SK-N-SH treated with all-trans-retinoic acid at 6 μM for 48 hours (cell line): ENCODE data around the gene RPL32.

Experiments
- CSDC2 ChIP-seq: fragments of 250-450 bp; sonication (Bioruptor Pico); IDR thresholded peaks from 2 replicates; pipeline ENCODE4 v1.5.0; 2020; ENCODE audit warnings: mild to moderate bottlenecking, moderate library complexity
- PPARA ChIP-seq: fragments of 250-450 bp; sonication (Bioruptor Pico); IDR thresholded peaks from 2 replicates; pipeline ENCODE4 v1.5.0; 2020; ENCODE audit warnings: mild to moderate bottlenecking, borderline replicate concordance
- ZC3H10 ChIP-seq: fragments of 250-450 bp; sonication (Bioruptor Pico); IDR thresholded peaks from 2 replicates; pipeline ENCODE4 v1.5.1; 2021; ENCODE audit warnings: mild to moderate bottlenecking, moderate library complexity
- ZFP30 ChIP-seq: fragments of 450-650 bp; formaldehyde crosslinking; IDR thresholded peaks from 2 replicates; pipeline ENCODE4 v1.5.0; 2022; ENCODE audit warnings: mild to moderate bottlenecking, moderate library complexity
- ZNF70 ChIP-seq: fragments of 450-650 bp; formaldehyde crosslinking; IDR thresholded peaks from 2 replicates; pipeline ENCODE4 v1.5.0; 2020; ENCODE audit warnings: mild to moderate bottlenecking, moderate library complexity
- TF ChIP-seq, protein P1 (sequence below): fragments of 250-450 bp; sonication (Bioruptor Pico); IDR thresholded peaks from 2 replicates; pipeline ENCODE4 v1.5.1; 2020; ENCODE audit warnings: low read depth, mild to moderate bottlenecking, moderate library complexity
- TF ChIP-seq, protein P2 (sequence below): fragments of 250-450 bp; sonication (Bioruptor Pico); IDR thresholded peaks from 2 replicates; pipeline ENCODE4 v1.8.0; 2021; ENCODE audit warnings: low read depth, mild to moderate bottlenecking, moderate library complexity, borderline replicate concordance

DNA sequence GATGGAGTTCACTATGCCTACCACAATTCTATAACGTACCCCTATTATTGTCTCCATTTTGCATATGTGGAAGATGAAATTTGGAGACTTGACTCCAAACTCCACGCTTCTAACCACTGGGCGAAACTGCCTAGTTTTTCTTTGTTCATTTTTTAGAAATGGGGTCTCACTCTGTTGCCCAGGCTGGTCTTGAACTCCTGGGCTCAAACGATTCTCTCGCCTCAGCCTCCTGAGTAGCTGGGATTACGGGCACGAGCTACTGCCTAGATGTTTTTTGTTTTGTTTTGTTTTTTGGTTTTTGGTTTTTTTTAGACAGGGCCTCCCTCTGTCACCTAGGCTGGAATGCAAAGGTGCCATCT lies 584 bp upstream of the RPL32 start:
- no peak for TF ChIP-seq ZNF70 (CRISPR knock-in tag)
- TF ChIP-seq ZC3H10 (CRISPR knock-in tag), result no peak
- TF ChIP-seq PPARA (CRISPR knock-in tag), result no peak
- TF ChIP-seq, protein P1, sequence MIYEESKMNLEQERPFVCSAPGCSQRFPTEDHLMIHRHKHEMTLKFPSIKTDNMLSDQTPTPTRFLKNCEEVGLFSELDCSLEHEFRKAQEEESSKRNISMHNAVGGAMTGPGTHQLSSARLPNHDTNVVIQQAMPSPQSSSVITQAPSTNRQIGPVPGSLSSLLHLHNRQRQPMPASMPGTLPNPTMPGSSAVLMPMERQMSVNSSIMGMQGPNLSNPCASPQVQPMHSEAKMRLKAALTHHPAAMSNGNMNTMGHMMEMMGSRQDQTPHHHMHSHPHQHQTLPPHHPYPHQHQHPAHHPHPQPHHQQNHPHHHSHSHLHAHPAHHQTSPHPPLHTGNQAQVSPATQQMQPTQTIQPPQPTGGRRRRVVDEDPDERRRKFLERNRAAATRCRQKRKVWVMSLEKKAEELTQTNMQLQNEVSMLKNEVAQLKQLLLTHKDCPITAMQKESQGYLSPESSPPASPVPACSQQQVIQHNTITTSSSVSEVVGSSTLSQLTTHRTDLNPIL, result no peak
- TF ChIP-seq CSDC2, result no peak
- TF ChIP-seq, protein P2, sequence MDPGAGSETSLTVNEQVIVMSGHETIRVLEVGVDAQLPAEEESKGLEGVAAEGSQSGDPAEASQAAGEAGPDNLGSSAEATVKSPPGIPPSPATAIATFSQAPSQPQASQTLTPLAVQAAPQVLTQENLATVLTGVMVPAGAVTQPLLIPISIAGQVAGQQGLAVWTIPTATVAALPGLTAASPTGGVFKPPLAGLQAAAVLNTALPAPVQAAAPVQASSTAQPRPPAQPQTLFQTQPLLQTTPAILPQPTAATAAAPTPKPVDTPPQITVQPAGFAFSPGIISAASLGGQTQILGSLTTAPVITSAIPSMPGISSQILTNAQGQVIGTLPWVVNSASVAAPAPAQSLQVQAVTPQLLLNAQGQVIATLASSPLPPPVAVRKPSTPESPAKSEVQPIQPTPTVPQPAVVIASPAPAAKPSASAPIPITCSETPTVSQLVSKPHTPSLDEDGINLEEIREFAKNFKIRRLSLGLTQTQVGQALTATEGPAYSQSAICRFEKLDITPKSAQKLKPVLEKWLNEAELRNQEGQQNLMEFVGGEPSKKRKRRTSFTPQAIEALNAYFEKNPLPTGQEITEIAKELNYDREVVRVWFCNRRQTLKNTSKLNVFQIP (CRISPR knock-in tag), result no peak
- TF ChIP-seq ZFP30 (CRISPR knock-in tag), result no peak
